ENCODE data around the gene ANAPC2.
A peak's percentile ranks its signal among the peaks of the same experiment; 100 is the strongest.
"Not testable (repeated sequence)": the region's sequence is repeated elsewhere in the genome, so short reads cannot be mapped to it uniquely, and the experiment has no call there.

Gene ANAPC2

GRCh38 chr9:137147091-137147792 lies 41.1 kb downstream of the ANAPC2 start:
- no peak for DNase-seq (ENCODE audit: low read depth in 3 of 3)

GRCh38 chr9:137146527-137146918 lies 41.8 kb downstream of the ANAPC2 start:
- DNase-seq (ENCODE audit: low read depth in 3 of 3): no peak

GRCh38 chr9:137145731-137146526 lies 42.4 kb downstream of the ANAPC2 start:
- no peak for DNase-seq (ENCODE audit: low read depth in 3 of 3)

- DNase-seq (ENCODE audit: low read depth in 3 of 3): no peak
These were observed 44.9 kb downstream of the ANAPC2 start for GRCh38 chr9:137143459-137143858.

- DNase-seq (ENCODE audit: low read depth in 3 of 3): no peak
These were observed 46.1 kb downstream of the ANAPC2 start for GRCh38 chr9:137141976-137142936.

- no peak for DNase-seq (ENCODE audit: low read depth in 3 of 3)
These were observed 47.1 kb downstream of the ANAPC2 start for GRCh38 chr9:137141050-137141810.

- no peak for DNase-seq (ENCODE audit: low read depth in 3 of 3)
These were observed 48.0 kb downstream of the ANAPC2 start for GRCh38 chr9:137140151-137141012.

- DNase-seq (ENCODE audit: low read depth in 3 of 3): no peak
These were observed 48.8 kb downstream of the ANAPC2 start for GRCh38 chr9:137139468-137140150.

- no peak for DNase-seq (ENCODE audit: low read depth in 3 of 3)
These were observed 49.5 kb downstream of the ANAPC2 start, which contains the start of gene GRIN1 for GRCh38 chr9:137138722-137139467. Gene GRIN1, plus strand, starts transcription at chr9:137139154. Its CDS starts 333 bp downstream, at chr9:137139487.

GRCh38 chr9:137138058-137138721 lies 50.2 kb downstream of the ANAPC2 start:
- DNase-seq (ENCODE audit: low read depth in 3 of 3): no peak

GRCh38 chr9:137136881-137137607 lies 51.3 kb downstream of the ANAPC2 start:
- no peak for DNase-seq (ENCODE audit: low read depth in 3 of 3)

GRCh38 chr9:137136261-137136880 lies 52.0 kb downstream of the ANAPC2 start:
- no peak for DNase-seq (ENCODE audit: low read depth in 3 of 3)

- DNase-seq (ENCODE audit: low read depth in 3 of 3): not testable (repeated sequence)
These were observed 53.2 kb downstream of the ANAPC2 start for GRCh38 chr9:137135154-137135553.

GRCh38 chr9:137134191-137134590 lies 54.2 kb downstream of the ANAPC2 start:
- DNase-seq (ENCODE audit: low read depth in 3 of 3): no peak

- DNase-seq (ENCODE audit: low read depth in 3 of 3): no peak
These were observed 58.1 kb downstream of the ANAPC2 start for GRCh38 chr9:137130176-137130755.

- peak; percentile 78 to 90 (median 84) for DNase-seq (ENCODE audit: low read depth in 3 of 3)
These were observed 58.7 kb downstream of the ANAPC2 start for GRCh38 chr9:137129456-137130175.

Measured in stimulated activated CD4-positive, alpha-beta T cell treated with anti-CD3 and anti-CD28 coated beads, TNF-alpha, amount 100 ng/mL, for 24 hours (primary cell).